Measurements from ENCODE around the gene CCDC81. TPM values are rescaled to one million over a fixed set of nuclear protein-coding genes. Genes with fewer than 3 reads are reported as not detected.

CCDC81 gene
- polyA plus RNA-seq, 3 donors = 0.11 to 0.31 (median 0.24) TPM

DNA sequence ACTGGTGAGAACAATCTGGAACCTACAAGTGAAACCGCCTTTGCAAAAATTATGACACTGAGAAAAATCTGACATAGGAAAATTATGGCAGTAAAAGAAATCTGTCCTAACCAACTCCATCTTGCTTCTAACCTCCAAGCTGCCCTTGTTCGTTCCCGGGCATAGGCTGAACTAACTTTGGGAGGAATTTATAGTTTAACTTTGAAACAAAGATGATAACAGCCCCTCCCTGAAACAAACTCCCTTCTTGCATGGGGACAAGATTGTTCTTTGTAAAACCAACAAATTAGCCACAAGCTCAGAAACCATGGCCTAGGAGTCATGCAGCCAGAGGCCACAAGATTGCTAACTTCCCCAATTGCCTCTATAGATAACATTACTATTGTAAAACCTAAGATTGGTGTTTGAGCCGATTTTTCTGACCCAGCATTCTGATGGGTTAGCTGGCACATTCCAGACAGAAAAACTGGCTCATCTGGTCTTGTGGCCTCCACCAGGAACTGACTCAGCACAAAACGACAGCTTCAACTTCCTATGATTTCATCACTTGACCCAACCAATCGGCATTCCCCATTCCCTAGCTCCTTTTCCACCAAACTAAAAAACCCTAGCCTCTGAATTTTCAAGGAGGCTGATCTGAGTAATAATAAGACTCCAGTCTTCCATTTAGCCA is 3.6 kb upstream of the CCDC81 start:
- H3K4me1 Mint-ChIP-seq = peaks cover 17% of the 10 kb centered on the region
- DNase-seq = peak in 1 of 3 donors; percentile 3
- 33% methylated on average over 4 of the region's 6 CpGs for WGBS (ENCODE audit: insufficient coverage)
- H3K4me3 ChIP-seq (replicated peaks in 1 of 3; ENCODE audit: low read depth in 2 of 3, low read length in 3 of 3) = no peak overlapping the region
- H3K4me3 Mint-ChIP-seq = no peak overlapping the region
- H3K79me2 ChIP-seq (ENCODE audit: insufficient read depth, low read length) = no peaks in the 10 kb centered on the region
- H3K9me3 Mint-ChIP-seq = peaks cover 8 to 25% (median 21%) of the 10 kb centered on the region in 7 donors
- intact Hi-C loops (cut with micrococcal nuclease) = no loop called here
- H2AFZ ChIP-seq (ENCODE audit: insufficient read depth, low read depth, low read length, poor library complexity, severe bottlenecking) = no peak overlapping the region
- peaks cover 0 to 8% (median 3%) of the 10 kb centered on the region in 3 donors for H3K27me3 Mint-ChIP-seq (ENCODE audit: low read depth in 3 of 3)
- H3K9me3 ChIP-seq (replicated peaks in 1 of 2; ENCODE audit: control insufficient read depth in 1 of 2, insufficient read depth in 1 of 2, low read length in 2 of 2) = peaks cover 15 to 16% of the 10 kb centered on the region in 2 donors
- H3K27ac ChIP-seq (ENCODE audit: low read depth in 1 of 2, low read length in 2 of 2) = no peak overlapping the region
- H3K36me3 Mint-ChIP-seq = no peaks in the 10 kb centered on the region
- peaks cover 0 to 7% of the 10 kb centered on the region in 2 donors for H3K4me1 ChIP-seq (ENCODE audit: control insufficient read depth in 1 of 2, insufficient read depth in 2 of 2, low read length in 2 of 2)
- H3K9ac ChIP-seq (ENCODE audit: insufficient read depth, low read length, poor library complexity, severe bottlenecking) = no peak overlapping the region
- no peak overlapping the region for H3K27ac Mint-ChIP-seq
- no peak overlapping the region for H3K4me2 ChIP-seq (replicated peaks; ENCODE audit: extremely low read depth, low read length, poor library complexity, severe bottlenecking)
- no peaks in the 10 kb centered on the region for H3K36me3 ChIP-seq (replicated peaks in 1 of 2; ENCODE audit: control insufficient read depth in 1 of 2, insufficient read depth in 2 of 2, low read length in 2 of 2)
- TF ChIP-seq CTCF (IDR thresholded peaks at IDR 0.05) = no peak
- no peaks in the 10 kb centered on the region for H3K27me3 ChIP-seq (ENCODE audit: control insufficient read depth in 2 of 2, insufficient read depth in 2 of 2, low read length in 2 of 2)
- no peaks in the 10 kb centered on the region for H4K20me1 ChIP-seq (ENCODE audit: insufficient read depth, low read length)

DNA sequence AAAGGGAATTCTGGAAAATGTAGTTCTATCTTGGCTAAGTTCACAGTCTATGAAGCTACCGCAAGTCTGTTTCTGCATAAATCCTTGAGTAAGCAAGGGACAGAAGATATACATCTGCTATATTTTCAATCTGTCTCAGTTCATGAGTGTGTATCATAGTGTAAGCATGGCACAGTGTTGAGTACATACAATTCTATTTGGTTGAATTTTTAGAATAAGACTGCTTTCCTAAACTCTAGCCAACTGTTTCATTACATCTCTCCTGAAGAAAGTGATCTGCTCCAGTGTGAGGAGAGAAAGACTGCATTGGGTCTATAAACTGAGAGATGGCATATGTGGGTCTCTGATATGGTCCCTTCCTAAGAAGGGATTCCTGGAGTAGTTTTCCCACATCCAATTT is 2.6 kb upstream of the CCDC81 start:
- peaks cover 13 to 29% (median 23%) of the 10 kb centered on the region in 7 donors for H3K9me3 Mint-ChIP-seq
- no peak overlapping the region for H3K27ac Mint-ChIP-seq
- peaks cover 0 to 7% of the 10 kb centered on the region in 2 donors for H3K4me1 ChIP-seq (ENCODE audit: control insufficient read depth in 1 of 2, insufficient read depth in 2 of 2, low read length in 2 of 2)
- peaks cover 0 to 7% (median 3%) of the 10 kb centered on the region in 3 donors for H3K27me3 Mint-ChIP-seq (ENCODE audit: low read depth in 3 of 3)
- no peak overlapping the region for H3K4me2 ChIP-seq (replicated peaks; ENCODE audit: extremely low read depth, low read length, poor library complexity, severe bottlenecking)
- H3K9me3 ChIP-seq (replicated peaks in 1 of 2; ENCODE audit: control insufficient read depth in 1 of 2, insufficient read depth in 1 of 2, low read length in 2 of 2) = peaks cover 15 to 16% of the 10 kb centered on the region in 2 donors
- WGBS (ENCODE audit: insufficient coverage) = 100% methylated on average over 1 of the region's 1 CpG
- H2AFZ ChIP-seq (ENCODE audit: insufficient read depth, low read depth, low read length, poor library complexity, severe bottlenecking) = no peak overlapping the region
- H3K79me2 ChIP-seq (ENCODE audit: insufficient read depth, low read length) = no peaks in the 10 kb centered on the region
- H3K4me3 Mint-ChIP-seq = no peak overlapping the region
- no peaks in the 10 kb centered on the region for H3K27me3 ChIP-seq (ENCODE audit: control insufficient read depth in 2 of 2, insufficient read depth in 2 of 2, low read length in 2 of 2)
- no peak for DNase-seq
- intact Hi-C loops (cut with micrococcal nuclease) = no loop called here
- H3K9ac ChIP-seq (ENCODE audit: insufficient read depth, low read length, poor library complexity, severe bottlenecking) = no peak overlapping the region
- no peaks in the 10 kb centered on the region for H3K36me3 ChIP-seq (replicated peaks in 1 of 2; ENCODE audit: control insufficient read depth in 1 of 2, insufficient read depth in 2 of 2, low read length in 2 of 2)
- no peak overlapping the region for H3K4me3 ChIP-seq (replicated peaks in 1 of 3; ENCODE audit: low read depth in 2 of 3, low read length in 3 of 3)
- H3K4me1 Mint-ChIP-seq = peaks cover 17% of the 10 kb centered on the region
- no peak for TF ChIP-seq CTCF (IDR thresholded peaks at IDR 0.05)
- no peak overlapping the region for H3K27ac ChIP-seq (ENCODE audit: low read depth in 1 of 2, low read length in 2 of 2)
- no peaks in the 10 kb centered on the region for H4K20me1 ChIP-seq (ENCODE audit: insufficient read depth, low read length)
- H3K36me3 Mint-ChIP-seq = no peaks in the 10 kb centered on the region
